ENCODE results near the gene TACC3.

The TACC3 gene

GRCh38 chr4:1793940-1794808 is 72.9 kb downstream of the TACC3 start:
- intact Hi-C loops (cut with DNase I), result no loop called here
- DNase-seq, result no peak
